Calu3 (cell line): ENCODE measurements around the gene IPPK. TPM values are rescaled to one million over a fixed set of nuclear protein-coding genes. Genes with fewer than 3 reads are reported as not detected.

Experiments
- BruUV-seq: library from RNA; stranded (reverse); fragments of 400-500 nt; replicated peaks from 2 replicates; lab custom pipeline; 2021; lab: Mats Ljungman, UMichigan
- CTCF ChIA-PET: fragments of 300-600 bp; sonication (Branson Sonifier 250); formaldehyde crosslinking; loops from one replicate; lab custom pipeline; 2022; ENCODE audit warnings: antibody characterized with exemption; lab: Charles Lee
- DNase-seq: peaks from one replicate; pipeline ENCODE4 v3.0.0; 2022
- H3K27ac Mint-ChIP-seq: one replicate; pipeline ENCODE4 v1.8.0; 2022; ENCODE audit warnings: mixed read lengths; ENCODE audit not compliant: unreplicated experiment
- H3K27me3 Mint-ChIP-seq: one replicate; pipeline ENCODE4 v1.8.0; 2022; ENCODE audit warnings: mixed read lengths; ENCODE audit not compliant: unreplicated experiment
- H3K36me3 Mint-ChIP-seq: one replicate; pipeline ENCODE4 v1.8.0; 2022; ENCODE audit warnings: mild to moderate bottlenecking, moderate library complexity, mixed read lengths; ENCODE audit not compliant: insufficient read depth, unreplicated experiment
- H3K4me1 Mint-ChIP-seq: one replicate; pipeline ENCODE4 v1.8.0; 2022; ENCODE audit warnings: mild to moderate bottlenecking, low read depth, mixed read lengths; ENCODE audit not compliant: unreplicated experiment
- H3K4me3 Mint-ChIP-seq: one replicate; pipeline ENCODE4 v1.8.0; 2022; ENCODE audit warnings: mild to moderate bottlenecking, low read depth, moderate library complexity, mixed read lengths; ENCODE audit not compliant: unreplicated experiment
- H3K9me3 Mint-ChIP-seq: one replicate; pipeline ENCODE4 v1.8.0; 2022; ENCODE audit warnings: low read depth, mixed read lengths; ENCODE audit not compliant: unreplicated experiment
- CTCF ChIP-seq: fragments of 200-600 bp; IDR thresholded peaks from one replicate; pipeline ENCODE4 v1.8.0; 2022; ENCODE audit warnings: antibody characterized with exemption; ENCODE audit not compliant: unreplicated experiment
- intact Hi-C: fragments of 100-400 bp; cut with micrococcal nuclease; formaldehyde crosslinking; loops from one replicate; pipeline ENCODE4 v1.10.0; 2022; ENCODE audit not compliant: unreplicated experiment
- total RNA-seq: library from RNA; stranded (reverse); gene quantifications from 2 replicates; pipeline ENCODE4 v1.2.3, GENCODE V29; 2022

Gene IPPK
- total RNA-seq, 1 experiment from 2014 or later, result 8.9 TPM

GRCh38 chr9:92654481-92655301 lies 15.2 kb downstream of the IPPK start:
- no peak overlapping the region for H3K27ac Mint-ChIP-seq
- H3K4me3 Mint-ChIP-seq, result no peak overlapping the region
- no peaks in the 10 kb centered on the region for H3K27me3 Mint-ChIP-seq
- CTCF ChIA-PET, result no interaction called here
- H3K9me3 Mint-ChIP-seq, result no peaks in the 10 kb centered on the region
- BruUV-seq, result no TSS peak
- H3K4me1 Mint-ChIP-seq, result no peaks in the 10 kb centered on the region
- no peak for DNase-seq
- intact Hi-C loops, result no loop called here
- peaks cover 16% of the 10 kb centered on the region for H3K36me3 Mint-ChIP-seq
- no peak for TF ChIP-seq CTCF

- H3K4me3 Mint-ChIP-seq, result no peak overlapping the region
- BruUV-seq, result no TSS peak
- peaks cover 22% of the 10 kb centered on the region for H3K36me3 Mint-ChIP-seq
- CTCF ChIA-PET, result no interaction called here
- H3K9me3 Mint-ChIP-seq, result no peaks in the 10 kb centered on the region
- H3K4me1 Mint-ChIP-seq, result no peaks in the 10 kb centered on the region
- no peaks in the 10 kb centered on the region for H3K27me3 Mint-ChIP-seq
- no peak for DNase-seq
- H3K27ac Mint-ChIP-seq, result no peak overlapping the region
- TF ChIP-seq CTCF, result no peak
- intact Hi-C loops, result no loop called here
These were observed 17.5 kb downstream of the IPPK start for GRCh38 chr9:92652461-92652860.

- H3K27ac Mint-ChIP-seq, result no peak overlapping the region
These were observed 18.9 kb downstream of the IPPK start for GRCh38 chr9:92650839-92651621.

GRCh38 chr9:92650296-92650695 lies 19.6 kb downstream of the IPPK start:
- intact Hi-C loops, result no loop called here
- no peaks in the 10 kb centered on the region for H3K27me3 Mint-ChIP-seq
- DNase-seq, result no peak
- H3K9me3 Mint-ChIP-seq, result no peaks in the 10 kb centered on the region
- TF ChIP-seq CTCF, result no peak
- CTCF ChIA-PET, result no interaction called here
- no TSS peak for BruUV-seq
- peaks cover 15% of the 10 kb centered on the region for H3K36me3 Mint-ChIP-seq
- H3K27ac Mint-ChIP-seq, result no peak overlapping the region
- H3K4me3 Mint-ChIP-seq, result no peak overlapping the region
- no peaks in the 10 kb centered on the region for H3K4me1 Mint-ChIP-seq

More at GRCh38 chr9:92650839-92651621, 18.9 kb downstream of the IPPK start:
- CTCF ChIA-PET, result no interaction called here
- intact Hi-C loops, result no loop called here
- no peak for TF ChIP-seq CTCF
- Mint-ChIP-seq H3K36me3 (peaks cover 17% of the 10 kb centered on the region), H3K27me3 (no peaks in the 10 kb centered on the region), H3K4me1 (no peaks in the 10 kb centered on the region), H3K4me3 (no peak overlapping the region), H3K9me3 (no peaks in the 10 kb centered on the region)
- no peak for DNase-seq
- BruUV-seq, result no TSS peak
